OCI-M1 (cell line): Measurements from ENCODE around the gene IL24.
A peak's percentile ranks its signal among the peaks of the same experiment; 100 is the strongest.
"Not testable (repeated sequence)": the region's sequence is repeated elsewhere in the genome, so short reads cannot be mapped to it uniquely, and the experiment has no call there.

Experiments used
- DNase-seq: peaks from one replicate; lab custom pipeline; 2025; lab: John Stamatoyannopoulos, UW

IL24 gene

DNA sequence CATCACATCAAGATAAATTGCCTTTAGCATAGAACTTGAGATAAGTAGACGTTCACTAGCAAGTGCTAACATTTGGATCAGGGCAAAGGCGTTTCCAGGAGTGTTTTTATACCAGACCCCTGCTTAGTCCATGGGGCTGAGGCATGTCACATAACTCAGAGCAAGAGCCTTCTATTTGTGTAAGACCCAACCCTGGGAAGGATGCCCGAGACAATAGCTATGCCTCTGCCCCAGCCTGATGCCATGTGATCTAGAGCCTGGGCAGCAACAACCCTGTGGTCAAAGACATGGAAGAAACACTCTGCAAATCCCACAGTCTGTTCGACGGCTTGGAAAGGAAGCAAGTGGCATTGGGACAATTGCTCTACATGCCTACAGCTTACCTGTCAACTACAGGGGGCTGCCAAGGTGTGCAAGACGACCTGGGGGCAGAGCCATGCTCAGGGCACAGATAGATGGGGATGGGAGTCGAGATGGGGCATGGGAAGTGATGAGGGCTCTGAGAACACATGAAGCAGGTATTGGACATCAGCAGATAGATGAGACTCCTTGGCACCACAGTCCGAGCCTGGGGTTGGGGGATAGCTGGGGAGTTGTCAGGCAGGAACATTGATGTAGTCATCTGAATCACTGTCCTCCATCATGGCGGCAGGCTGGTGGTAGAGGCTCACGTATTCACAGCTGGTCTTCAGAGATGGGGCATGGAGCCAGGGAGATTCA is 7.3 kb downstream of the IL24 start:
- no peak for DNase-seq

DNA sequence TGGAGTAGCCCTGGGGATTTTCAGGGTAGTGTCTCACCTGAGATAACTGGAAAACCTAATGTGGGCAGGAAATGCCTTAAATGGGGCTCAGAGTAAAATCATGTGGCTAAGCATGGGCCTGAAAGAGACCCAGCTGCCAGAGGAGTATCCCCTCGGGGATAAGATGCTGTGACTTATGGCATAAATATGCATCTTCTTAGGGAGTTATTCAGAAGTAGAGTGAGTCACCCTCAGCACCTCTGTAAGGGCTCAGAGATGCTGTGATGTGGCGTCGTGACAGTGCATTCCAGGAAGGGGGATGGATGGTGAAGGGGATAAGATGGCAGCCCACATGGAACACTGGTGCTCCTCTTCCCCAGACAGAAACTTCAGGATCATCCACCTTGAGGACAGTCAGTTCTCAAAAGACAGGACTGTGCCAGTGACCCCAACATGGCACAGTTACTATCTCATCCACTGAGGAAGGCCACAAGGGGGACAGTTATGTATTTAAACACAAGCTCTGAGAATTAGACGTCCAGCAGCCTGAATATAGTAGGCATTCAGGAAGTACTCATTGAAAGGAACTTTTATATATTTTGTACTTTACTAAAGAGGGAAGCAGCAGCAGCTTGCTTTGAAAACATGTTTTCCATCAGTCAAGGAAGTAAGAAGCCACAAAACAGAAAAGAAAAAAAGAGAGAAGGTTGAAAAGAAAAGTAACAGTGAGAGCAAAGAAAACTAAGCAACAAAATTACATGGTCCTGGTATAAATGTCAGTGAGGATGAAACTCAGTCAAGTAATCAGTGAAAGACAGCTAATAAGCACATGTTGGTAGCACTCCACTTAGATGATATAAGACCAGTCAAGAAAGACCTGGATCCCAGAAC is 8.3 kb downstream of the IL24 start:
- DNase-seq: no peak

DNA sequence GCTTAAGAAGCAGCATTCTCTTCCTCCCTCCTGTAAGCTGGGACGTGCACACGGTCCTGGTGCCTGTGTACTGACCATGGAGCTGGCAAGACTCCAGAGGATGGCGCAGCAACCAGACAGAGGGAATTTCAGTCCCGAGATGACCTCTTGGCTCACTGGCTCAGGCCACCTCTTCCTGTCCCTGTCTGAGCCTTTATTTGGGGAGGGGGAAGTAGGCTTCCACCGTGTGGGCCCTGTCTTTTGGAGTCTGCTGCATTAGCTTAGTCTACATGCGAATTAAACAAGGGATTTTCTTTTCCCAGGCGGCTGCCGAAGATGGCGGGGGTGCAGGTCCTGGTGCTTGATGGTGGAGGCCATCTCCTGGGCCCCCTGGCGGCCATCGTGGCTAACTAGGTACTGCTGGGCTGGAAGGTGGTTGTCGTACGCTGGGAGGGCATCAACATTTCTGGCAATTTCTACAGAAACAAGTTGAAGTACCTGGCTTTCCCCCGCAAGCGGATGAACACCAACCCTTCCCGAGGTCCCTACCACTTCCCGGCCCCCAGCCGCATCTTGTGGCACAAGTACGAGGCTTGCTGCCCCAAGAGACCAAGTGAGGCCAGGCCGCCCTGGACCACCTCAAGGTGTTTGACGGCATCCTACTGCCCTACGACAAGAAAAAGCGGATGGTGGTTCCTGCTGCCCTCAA is 10.2 kb downstream of the IL24 start:
- DNase-seq: peak; percentile 26

DNA sequence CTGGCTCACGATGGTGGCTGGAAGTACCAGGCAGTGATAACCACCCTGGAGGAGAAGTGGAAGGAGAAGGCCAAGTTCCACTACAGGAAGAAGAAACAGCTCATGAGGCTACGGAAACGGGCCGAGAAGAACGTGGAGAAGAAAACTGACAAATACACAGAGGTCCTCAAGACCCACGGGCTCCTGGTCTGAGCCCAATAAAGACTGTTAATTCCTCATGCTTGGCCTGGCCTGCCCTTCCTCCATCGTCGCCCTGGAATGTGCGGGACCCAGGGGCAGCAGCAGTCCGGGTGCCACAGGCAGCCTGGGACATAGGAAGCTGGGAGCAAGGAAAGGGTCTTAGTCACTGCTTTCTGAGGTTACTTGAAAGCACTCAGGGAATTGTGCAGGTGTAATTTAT is 10.8 kb downstream of the IL24 start:
- DNase-seq: no peak

DNA sequence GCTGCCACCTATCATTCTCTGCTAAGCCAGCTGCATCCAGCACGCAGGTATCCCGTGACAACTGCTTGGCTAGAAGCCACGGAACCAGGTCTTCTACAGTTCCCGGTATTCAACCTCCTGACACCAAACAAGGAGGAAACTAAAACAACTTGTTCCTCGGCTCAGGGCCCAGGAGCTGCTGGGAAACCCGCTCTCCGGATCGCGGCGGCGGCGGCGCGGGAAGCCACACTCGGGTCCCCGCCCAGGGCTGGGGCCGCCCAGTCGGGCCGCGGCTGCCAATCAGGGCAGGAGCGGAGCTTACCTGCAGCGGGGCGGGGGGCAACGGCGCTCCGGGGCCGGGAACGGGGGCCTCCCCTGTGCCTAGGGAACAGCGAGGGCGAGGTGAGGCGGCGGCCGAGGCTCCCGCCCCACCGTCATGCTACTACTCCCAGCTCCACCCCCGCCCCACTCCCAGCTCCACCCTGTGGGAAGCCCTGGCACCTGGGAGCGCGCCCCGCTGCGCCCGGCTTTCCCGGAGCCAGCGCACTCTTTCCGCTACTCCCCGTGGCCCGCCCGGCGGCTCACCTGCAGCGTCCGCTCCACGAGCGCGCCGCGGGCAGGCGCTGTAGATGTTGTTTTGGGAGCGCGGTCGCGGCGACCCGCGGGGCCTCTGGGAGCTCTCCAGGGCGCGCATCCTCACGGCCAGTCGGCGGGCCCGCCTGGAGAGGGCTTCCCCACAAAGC is 12.1 kb downstream of the IL24 start:
- DNase-seq: no peak

DNA sequence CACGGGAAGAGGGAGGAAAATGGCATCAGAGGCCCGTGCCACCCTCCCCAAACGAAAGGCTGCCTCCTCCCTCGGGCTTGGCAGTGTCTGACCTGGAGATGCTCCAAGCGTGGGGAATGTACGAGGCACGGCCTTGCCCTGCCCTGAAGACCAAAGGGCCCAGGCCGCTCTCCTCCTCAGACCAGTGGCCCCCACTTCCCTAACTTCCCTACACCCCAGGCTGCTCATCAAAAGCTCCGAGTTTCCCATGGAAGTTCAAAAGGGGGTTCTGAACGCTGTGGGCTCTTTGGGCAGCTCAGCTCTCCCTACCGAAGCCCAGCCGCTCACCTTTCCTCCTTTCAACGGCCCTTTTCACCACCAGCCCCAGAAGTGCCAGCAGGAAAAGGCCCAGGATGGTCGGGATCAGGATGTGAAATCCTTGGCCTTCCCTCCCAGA is 12.7 kb downstream of the IL24 start:
- no peak for DNase-seq

DNA sequence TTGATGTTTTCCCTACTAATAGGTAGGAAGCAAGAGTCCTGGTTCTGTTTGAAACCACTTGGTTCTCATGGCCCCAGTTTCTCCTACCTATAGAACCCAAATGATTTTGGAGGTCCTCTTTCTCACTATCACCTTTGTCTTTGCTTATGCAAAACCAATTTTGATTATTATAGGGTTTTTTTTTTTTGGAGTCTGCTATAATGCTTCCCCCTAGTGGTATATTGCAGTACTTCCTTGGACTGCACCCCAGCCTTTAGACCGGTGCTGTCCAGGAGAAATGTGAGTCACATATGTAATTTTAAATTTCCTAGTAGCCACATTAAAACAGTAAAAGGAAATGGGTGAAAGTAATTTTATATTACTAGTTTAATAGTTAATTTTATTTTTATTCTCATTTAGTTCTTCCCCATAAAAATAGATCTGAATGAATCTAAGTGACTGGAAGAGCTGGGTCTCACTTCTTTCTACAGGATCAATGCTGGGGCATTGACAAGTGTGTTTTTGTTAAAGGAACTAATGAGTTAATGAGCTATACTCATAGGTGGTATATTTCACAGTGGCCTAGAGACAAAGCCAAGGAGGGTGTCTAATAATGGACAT is 13.9 kb downstream of the IL24 start:
- DNase-seq: peak; percentile 78

DNA sequence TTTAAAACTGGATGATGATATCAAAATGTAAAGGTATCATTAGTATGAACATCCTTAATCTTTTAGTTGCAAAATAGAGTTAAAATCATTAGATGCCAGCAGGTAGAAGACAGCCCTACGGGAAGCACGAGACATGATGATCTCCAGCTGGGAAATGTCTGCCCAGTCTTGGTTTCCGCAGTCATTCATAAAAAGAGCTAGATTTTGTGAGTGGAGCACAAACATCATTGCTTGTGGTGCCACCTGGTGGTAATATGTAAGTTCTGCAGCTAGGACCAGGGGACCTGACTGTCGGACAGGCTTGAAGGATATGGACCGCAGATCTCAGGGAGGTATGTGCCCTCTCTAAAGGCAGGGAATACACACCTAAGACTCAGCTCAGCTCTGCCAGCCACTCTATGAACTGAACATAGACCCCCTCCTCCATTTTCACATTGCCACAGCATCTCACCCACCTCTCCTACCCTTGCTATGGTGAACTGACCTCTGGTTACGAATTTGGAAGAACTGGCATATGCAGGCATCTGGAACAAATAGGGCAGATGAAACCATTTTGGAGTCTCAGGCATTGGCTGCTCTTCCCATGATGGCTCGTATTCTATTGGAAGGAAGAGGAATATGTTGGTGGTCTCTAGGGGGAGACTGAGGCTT is 15.3 kb downstream of the IL24 start:
- peak; percentile 93 for DNase-seq

DNA sequence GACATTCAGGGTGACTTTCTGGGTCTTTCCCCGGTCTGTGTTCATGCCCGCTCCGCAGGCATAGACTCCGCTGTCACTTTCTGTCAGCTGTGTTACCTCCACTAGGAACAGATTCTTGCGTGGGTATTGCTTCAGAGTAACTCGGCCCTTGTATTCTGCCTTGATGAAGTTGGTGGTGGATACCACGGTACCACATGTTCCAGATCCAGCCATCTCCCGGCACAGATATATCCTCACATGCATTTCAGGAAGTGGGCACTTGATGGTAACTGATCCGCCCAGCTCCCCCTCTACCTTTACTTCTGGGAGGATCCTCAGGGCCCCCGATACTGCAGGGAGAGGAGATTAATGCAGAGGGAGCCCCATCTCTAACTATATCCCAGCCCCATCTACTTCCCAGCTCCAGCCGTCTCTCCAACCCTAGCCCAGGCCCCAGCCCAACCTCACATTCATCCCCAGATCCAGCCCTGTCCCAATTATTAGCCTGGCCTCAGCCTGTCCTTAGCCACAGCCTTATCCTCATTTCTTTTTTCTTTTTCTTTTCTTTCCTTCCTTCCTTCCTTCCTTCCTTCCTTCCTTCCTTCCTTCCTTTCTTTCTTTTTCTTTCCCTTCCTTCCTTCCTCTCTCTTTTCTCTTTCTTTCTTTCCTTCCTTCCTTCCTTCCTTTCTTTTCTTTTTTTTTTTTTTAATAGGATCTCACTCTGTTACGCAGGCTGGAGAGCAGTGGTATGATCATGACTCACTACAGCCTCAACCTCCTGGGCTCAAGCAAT is 16.7 kb downstream of the IL24 start:
- DNase-seq: no peak

DNA sequence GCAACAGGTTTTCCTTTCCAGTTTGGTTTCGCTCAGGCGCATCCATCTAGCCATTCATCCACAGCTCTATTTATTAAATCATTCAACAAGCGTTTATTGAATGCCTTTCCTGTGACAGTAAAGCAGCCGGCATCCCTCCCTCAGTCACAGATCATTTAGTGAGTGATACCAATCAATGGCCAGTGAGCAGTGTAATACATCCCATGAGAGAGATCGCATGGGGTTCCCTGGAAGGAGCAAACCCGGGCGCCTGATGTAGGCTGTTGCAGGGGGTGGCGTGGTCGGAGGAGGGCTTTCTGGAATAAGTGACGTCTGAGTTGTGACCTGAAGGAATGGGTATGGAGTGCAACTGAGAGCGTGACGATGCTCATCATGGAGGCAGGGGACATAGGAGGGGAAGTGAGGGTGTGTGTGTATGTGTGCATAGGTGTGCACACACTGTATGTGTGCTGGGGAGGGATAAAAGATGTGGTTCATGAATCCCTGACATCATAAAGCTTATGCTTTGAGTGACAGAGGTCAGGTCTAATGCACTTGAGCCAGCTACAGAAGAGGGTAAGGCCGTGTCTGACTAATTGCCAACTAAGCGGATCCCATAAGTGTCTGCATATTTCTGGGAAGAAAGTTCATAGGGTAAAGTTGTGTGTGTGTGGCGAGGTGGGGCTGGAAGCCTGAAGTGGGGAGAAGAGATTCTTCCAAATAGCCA is 17.9 kb downstream of the IL24 start:
- no peak for DNase-seq

DNA sequence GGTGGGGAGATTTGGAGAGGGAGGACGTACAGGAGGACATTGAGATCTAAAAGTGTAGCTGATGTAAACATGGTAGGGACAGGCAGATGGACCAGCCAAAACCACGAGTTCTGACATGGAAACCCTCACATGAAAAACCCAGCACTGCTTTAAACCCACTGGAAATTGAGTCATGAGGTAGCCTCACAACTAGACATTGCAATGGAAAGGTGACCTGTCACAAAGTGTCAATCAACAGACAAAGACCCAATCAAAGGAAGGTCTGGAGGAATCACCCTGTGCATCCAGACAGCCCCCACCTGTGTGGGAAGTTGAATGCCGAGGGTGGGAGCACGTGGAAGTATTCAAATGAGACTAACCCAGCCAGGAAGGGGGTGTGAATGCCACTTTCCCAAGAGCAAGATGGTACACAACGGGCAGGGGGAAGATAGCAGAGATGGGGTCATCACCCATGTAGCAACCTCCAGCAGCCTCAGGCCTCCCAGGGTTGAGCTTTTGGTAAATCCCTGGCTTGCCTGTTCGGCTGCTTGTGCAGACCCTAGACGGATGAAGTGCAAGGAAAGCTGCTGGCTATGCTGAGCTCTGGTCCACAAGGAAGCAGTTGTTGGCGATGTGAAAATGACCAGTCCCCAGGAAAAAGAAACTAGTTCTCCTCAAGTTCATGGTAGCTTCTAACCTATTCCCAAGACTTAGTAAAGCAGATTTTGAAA is 18.9 kb downstream of the IL24 start:
- no peak for DNase-seq

DNA sequence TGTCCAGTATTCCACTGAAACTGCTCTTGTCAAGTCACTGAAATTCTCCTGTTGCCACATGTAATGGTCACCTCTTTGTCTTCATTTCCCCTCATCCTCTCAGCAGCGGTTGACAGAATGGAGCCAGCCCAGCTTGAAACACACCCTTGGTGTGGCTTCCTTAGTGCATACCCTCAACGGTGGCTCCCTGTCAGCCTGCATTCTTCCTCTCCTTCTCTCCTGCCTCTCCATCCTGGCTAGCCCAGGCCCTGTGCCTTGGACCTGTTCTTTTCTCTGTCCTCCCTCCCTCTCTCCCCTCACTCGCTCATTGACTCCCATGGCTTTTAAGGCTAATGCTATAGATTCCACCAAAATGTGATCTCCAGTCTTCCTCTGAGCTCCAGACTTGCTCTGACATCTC is 20.8 kb downstream of the IL24 start:
- DNase-seq: no peak

DNA sequence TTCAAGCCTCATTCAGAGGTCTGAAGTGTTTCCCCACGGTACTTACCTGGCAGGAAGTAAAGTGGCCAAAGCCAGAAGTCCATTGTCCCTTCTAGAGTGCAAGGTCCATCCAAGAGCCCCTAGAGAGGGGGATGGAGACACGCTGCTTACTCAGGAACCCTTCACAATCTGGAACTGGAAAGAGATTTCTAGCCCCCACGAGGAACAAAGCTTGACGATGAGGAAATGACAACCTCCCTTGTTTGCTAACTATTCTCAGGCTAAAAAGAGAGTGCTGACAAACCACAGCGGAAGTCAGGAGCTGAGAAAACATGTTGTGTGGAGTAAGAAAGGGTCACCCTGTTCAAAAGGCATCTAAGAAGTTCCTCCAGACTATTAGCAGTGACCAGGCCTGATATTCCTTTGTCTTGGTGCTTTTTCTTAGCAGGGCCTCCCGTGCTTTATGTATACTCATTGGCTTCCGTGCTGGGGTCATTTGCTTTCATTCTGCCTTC is 24.6 kb downstream of the IL24 start, which contains the start of gene FCMR:
Gene FCMR, minus strand, starts transcription at position 170 of the 494 bp plus-strand sequence. Its CDS starts 87 bp downstream, at position 83.
- no peak for DNase-seq

DNA sequence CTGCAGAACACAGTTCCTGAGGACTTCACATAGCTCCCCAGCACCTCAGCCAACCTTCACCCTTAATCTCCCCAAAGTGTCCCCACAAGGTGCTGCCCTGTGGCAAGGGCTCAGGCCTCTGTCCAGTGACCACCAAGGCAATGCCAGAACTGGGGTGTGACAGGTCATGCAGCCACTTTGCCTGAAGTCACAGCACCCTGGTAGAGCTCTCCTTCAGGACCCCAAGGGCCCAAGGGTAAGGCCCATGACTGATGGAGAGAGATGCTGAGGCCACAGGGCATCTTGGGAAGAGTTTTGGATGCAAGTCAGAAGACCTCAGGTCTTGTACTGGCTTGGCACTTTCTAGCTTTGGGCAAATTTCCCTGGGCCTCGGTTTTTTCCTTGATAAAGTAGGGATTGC is 25.3 kb downstream of the IL24 start:
- no peak for DNase-seq

DNA sequence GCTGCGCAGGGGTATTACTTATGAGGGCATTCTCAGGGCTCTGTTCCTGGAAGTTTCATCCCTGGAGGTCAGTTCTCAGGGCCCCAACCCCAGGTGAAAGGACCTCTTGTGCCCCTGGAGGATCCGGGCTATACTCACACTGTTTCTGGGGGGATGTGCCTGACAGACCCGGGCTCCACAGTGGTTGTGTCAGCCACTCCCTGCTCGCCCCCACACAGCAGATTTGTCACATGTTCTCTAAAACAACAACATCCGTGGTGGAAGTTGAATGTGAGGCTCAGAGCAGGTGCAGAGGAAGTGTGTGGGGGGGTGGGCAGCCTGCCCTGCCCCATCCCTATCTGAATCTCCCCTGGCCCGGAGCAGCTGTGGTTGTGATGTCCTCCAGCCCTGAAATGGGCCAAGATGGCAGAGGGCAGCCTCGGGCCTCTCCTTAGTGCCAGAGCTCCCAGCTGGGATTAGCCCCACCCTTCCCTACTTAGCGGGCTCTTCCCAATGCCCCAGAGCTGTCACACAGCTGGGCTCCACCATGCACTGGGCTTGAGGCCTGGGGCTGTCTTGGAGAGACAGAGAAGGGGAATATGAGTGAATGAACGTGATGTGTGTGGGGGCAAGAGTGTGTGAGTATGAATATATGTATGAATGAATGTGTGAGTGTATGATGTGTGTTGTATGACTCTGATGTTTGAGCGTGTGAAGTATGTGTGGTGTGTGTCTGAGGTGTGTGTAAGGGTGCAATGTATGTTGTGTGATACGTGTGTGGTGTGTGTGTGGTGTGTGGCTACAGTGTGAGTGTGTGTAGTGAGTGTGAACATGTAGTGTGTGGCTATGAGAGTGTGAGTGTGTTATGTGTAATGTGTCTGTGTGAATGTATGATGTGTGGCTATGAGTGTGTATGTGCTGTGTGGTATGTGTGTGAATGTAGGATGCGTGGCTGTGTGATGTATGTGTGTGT is 26.0 kb downstream of the IL24 start:
- DNase-seq: no peak

DNA sequence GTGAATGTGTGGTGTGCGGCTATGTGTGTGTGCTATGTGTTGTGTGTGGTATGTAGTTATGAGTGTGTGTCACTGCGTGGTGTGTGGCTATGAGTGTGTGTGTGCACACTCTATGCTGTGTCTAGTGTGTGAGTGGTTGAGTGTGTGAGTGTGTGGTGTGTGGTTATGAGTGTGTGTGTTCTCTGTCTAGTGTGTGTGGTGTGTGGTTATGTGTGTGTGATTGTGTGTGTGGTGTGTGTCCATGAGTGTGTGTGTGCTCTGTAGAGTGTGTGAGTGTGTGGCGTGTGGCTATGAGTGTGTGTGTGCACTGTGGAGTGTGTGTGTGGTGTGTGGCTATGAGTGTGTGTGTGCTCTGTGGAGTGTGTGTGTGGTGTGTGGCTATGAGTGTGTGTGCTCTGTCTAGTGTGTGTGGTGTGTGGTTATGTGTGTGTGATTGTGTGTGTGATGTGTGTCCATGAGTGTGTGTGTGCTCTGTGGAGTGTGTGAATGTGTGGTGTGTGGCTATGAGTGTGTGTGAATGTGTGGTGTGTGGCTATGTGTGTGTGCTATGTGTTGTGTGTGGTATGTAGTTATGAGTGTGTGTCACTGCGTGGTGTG is 26.8 kb downstream of the IL24 start:
- DNase-seq: not testable (repeated sequence)

DNA sequence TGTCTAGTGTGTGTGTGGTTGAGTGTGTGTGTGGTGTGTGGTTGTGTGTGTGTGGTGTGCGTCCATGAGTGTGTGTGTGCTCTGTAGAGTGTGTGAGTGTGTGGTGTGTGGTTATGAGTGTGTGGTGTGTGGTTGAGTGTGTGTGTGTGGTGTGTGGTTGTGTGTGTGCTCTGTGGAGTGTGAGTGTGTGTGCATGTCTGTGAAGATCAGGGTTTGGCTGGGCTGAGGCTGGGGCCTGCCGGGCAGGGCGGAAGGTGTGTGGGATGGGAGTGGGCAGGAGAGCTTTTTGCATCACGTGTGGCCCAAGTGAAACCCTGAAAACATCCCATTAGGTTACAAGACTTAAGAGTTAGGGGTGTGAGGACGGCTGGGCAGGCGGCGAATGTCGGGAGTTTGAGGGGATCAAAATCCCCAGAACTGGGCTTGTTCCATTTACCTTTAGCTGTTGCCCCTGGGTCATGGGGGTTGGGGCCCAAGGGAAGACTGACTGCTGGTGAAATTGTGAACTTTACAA is 27.4 kb downstream of the IL24 start:
- DNase-seq: no peak
